ENCODE measurements around the gene SLC4A2.

Gene SLC4A2

DNA sequence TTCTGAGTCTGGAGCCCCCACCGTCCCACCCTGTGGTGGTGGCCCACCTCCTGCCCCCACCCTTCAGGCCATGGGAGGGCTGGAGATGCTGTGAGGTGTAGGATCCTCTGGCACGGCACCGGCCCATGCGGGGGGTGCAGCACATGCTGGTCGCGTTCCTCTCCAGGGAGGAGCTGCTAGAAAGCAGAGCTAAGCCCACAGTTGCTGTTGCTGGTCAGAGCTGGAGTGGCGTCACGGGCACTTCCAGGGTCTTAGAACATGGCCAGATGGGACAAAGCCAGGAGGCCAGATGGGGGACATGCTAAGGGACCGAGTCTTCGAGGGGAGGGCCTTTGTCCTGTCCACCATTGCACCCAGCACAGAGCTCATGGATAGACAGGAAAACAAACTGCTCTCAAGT, 48.5 kb downstream of the SLC4A2 start:
- no peaks in the 10 kb centered on the region for H3K27me3 ChIP-seq
- no peak for TF ChIP-seq CTCF (IDR thresholded peaks at IDR 0.05)
- peaks cover 0 to 18% (median 9%) of the 10 kb centered on the region in 4 donors for H3K4me1 ChIP-seq
- DNase-seq, result no peak
- no peaks in the 10 kb centered on the region for H3K9me3 ChIP-seq
- H3K36me3 ChIP-seq, result no peaks in the 10 kb centered on the region
- intact Hi-C loops (cut with DNase I; ENCODE audit: low total_unique reads), result loop anchor here (5.0 kb wide), 1 partner anchor 206 kb away; no protein-coding TSS in a partner anchor
- H3K27ac ChIP-seq, result no peak overlapping the region
- H3K4me3 ChIP-seq, result no peak overlapping the region

DNA sequence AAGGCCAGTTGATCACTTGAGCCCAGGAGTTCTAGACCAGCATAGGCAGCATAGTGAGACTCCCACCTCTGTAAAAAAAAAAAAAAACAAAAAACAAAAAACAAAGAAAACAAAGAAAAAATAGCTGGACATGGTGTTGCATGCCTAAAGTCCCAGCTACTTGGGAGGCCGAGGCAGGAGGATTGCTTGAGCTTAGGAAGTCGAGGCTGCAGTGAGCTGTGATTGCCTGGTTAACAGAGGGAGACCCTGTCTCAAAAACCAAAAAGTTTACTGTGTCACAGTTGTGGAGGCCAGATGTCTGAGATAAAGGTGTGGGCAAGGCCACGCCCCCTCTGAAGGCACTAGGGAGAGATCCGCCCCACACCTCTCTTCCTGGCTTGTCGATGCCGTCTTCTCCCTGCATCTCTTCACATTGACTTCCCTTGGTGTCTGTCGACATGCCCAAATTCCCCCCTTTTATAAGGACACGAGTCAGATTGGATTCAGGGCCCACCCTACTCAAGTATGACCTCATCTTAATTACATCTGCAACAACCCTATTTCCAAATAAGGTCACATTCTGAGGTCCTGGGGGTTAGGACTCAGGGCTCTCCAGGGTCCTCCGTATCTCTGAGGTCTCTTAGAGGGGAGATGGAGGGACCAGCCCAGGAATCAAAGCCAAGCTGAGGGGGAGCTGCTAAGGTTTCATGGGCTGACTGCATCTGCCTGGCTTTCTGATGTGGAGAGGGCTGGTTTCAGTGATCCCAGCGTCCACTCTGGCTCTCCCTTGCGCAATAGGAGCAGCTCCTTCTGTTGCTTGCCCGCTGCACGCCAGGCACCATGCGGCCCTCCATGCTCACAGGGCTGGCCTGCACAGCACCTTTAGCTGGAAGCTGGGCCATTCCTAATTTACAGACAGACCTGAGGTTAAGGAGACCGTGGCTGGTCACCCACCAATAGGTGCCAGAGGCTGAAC, 50.0 kb downstream of the SLC4A2 start:
- Histone ChIP-seq H3K9me3 (no peaks in the 10 kb centered on the region), H3K4me3 (no peak overlapping the region), H3K27ac (no peak overlapping the region), H3K4me1 (peaks cover 0 to 22% (median 9%) of the 10 kb centered on the region in 4 donors), H3K27me3 (no peaks in the 10 kb centered on the region), H3K36me3 (no peaks in the 10 kb centered on the region)
- intact Hi-C loops (cut with DNase I; ENCODE audit: low total_unique reads), result loop anchor here (2.0 to 10.0 kb wide), 4 partner anchors 23 to 207 kb away; partner anchors contain the start of gene AGAP3
- no peak for TF ChIP-seq CTCF (IDR thresholded peaks at IDR 0.05)
- no peak for DNase-seq

GRCh38 chr7:151110236-151110940, 51.0 kb downstream of the SLC4A2 start:
- no peaks in the 10 kb centered on the region for H3K36me3 ChIP-seq
- no peak overlapping the region for H3K27ac ChIP-seq
- no peak overlapping the region for H3K4me3 ChIP-seq
- no peaks in the 10 kb centered on the region for H3K9me3 ChIP-seq
- intact Hi-C loops (cut with DNase I; ENCODE audit: low total_unique reads), result loop anchor here (2.0 to 10.0 kb wide), 3 partner anchors 24 to 96 kb away; partner anchors contain the start of gene AGAP3
- H3K4me1 ChIP-seq, result peaks cover 0 to 18% (median 6%) of the 10 kb centered on the region in 4 donors
- no peak for DNase-seq
- TF ChIP-seq CTCF (IDR thresholded peaks at IDR 0.05), result no peak
- H3K27me3 ChIP-seq, result no peaks in the 10 kb centered on the region

DNA sequence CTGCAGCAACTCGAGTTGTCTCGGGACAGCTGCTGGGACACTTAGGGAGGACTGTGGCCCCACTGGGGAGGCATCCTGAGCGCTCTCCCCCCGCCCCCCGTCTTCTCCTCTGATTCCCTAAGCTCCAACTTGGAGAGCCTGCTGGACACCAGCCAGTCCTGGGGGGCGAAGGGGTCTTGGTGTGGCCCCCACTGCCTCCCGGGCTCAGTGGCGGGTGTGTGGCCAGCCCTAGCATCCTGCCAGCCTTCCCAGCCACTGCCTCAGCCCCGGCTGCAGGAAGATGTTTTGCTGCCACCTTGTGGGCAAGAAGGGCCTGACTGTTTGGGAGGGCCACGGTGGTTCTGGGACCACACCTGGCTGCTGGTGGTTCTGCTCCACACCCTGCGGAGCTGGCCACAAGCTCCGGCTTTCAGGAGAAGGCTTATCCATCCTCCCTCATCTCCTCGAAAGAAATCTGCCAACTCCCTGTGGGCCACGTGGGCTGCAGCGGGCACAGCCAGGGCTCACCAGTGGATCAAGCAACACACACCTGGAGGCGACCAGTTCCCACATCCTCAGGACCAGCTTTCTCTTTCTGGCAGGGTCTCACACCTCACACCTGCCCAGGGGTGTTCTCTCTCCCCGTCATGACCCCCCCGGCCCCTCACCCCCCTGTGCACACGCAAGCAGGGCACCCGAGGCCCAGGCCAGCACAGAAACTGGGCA, 51.7 kb downstream of the SLC4A2 start:
- H3K4me3 ChIP-seq, result no peak overlapping the region
- intact Hi-C loops (cut with DNase I; ENCODE audit: low total_unique reads), result loop anchor here (2.0 to 10.0 kb wide), 3 partner anchors 24 to 96 kb away; partner anchors contain the start of gene AGAP3
- H3K9me3 ChIP-seq, result no peaks in the 10 kb centered on the region
- peaks cover 0 to 25% (median 11%) of the 10 kb centered on the region in 4 donors for H3K4me1 ChIP-seq
- H3K27ac ChIP-seq, result no peak overlapping the region
- TF ChIP-seq CTCF (IDR thresholded peaks at IDR 0.05), result peak; percentile 89 to 90
- peak; percentile 79 to 88 for DNase-seq
- no peaks in the 10 kb centered on the region for H3K27me3 ChIP-seq
- H3K36me3 ChIP-seq, result no peaks in the 10 kb centered on the region

Measured in tibial artery (tissue), 4 donors.